ENCODE data around the gene PLCL2. TPM values are rescaled to one million over a fixed set of nuclear protein-coding genes. Genes with fewer than 3 reads are reported as not detected.

Gene PLCL2
- total RNA-seq, 2 donors from 2014 or later, result 5.3 to 14.5 TPM

DNA sequence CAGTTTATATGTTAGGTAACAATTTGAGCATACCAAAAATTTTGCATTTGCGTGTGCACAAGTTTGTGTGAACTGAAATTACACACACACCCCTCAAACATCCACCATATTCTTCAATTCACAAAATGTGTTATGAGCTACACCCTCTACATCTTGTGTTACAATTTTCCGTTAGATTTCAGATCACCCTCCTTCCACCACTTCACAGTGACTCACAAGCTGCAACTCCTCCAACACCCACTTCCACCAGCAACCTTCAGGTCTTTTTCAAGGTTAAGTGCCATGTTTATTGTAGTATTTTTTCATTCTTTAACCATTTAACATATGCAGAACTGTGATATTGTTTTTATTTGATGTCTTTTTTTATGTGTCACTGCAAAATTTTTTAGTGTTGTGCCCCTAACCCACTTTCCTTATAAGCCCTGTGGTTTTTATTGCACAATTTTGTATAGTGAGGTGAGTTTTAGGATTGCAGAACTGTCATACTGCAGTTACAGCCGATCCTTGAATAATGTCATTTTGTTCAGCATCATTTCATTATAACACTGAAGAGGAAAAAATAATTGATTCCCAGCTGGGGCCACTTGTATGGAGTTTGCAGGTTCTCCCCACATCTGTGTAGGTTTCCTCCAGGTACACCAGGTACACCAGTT, 148.9 kb downstream of the PLCL2 start:
- Histone ChIP-seq H3K27me3 (replicated peaks; ENCODE audit: insufficient read depth) (no peaks in the 10 kb centered on the region), H3K9me3 (no peaks in the 10 kb centered on the region), H3K4me1 (replicated peaks) (no peaks in the 10 kb centered on the region), H3K27ac (no peak overlapping the region), H3K4me3 (no peak overlapping the region), H3K36me3 (no peaks in the 10 kb centered on the region)
- intact Hi-C loops (cut with DNase I), result loop anchor here (5.0 to 10.0 kb wide), 2 partner anchors 201 to 431 kb away; no protein-coding TSS in a partner anchor
- DNase-seq (ENCODE audit: low spot score), result no peak
- WGBS, result 80% methylated on average over 3 of the region's 3 CpGs
- TF ChIP-seq POLR2A (IDR thresholded peaks at IDR 0.05) (no peak), POLR2AphosphoS5 (IDR thresholded peaks at IDR 0.05) (no peak)
- TF ChIP-seq, protein P1, sequence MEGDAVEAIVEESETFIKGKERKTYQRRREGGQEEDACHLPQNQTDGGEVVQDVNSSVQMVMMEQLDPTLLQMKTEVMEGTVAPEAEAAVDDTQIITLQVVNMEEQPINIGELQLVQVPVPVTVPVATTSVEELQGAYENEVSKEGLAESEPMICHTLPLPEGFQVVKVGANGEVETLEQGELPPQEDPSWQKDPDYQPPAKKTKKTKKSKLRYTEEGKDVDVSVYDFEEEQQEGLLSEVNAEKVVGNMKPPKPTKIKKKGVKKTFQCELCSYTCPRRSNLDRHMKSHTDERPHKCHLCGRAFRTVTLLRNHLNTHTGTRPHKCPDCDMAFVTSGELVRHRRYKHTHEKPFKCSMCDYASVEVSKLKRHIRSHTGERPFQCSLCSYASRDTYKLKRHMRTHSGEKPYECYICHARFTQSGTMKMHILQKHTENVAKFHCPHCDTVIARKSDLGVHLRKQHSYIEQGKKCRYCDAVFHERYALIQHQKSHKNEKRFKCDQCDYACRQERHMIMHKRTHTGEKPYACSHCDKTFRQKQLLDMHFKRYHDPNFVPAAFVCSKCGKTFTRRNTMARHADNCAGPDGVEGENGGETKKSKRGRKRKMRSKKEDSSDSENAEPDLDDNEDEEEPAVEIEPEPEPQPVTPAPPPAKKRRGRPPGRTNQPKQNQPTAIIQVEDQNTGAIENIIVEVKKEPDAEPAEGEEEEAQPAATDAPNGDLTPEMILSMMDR (IDR thresholded peaks at IDR 0.05), result no peak

DNA sequence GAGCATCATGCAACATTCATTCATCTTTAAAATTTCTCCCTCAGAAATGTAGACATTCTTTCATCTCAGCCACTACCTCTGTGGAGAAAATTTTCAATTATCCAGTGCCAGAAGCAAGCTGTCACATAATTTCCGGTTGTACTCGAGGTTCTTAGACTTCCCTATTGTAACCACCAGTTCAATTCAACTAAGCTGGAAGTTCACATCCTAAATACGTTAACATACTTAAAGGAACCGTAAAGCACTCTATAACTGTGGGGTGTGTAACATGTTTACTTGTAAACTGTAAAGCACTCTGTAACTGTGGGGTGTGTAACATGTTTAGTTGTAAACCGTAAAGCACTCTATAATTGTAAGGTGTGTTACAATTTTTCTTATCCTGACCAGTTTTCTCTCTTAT, 150.3 kb downstream of the PLCL2 start:
- H3K4me3 ChIP-seq, result no peak overlapping the region
- no peaks in the 10 kb centered on the region for H3K4me1 ChIP-seq (replicated peaks)
- H3K27me3 ChIP-seq (replicated peaks; ENCODE audit: insufficient read depth), result no peaks in the 10 kb centered on the region
- no peaks in the 10 kb centered on the region for H3K9me3 ChIP-seq
- no peak for TF ChIP-seq POLR2A (IDR thresholded peaks at IDR 0.05)
- no peak for TF ChIP-seq POLR2AphosphoS5 (IDR thresholded peaks at IDR 0.05)
- TF ChIP-seq, protein P1 (IDR thresholded peaks at IDR 0.05), result no peak
- H3K36me3 ChIP-seq, result no peaks in the 10 kb centered on the region
- intact Hi-C loops (cut with DNase I), result loop anchor here (10.0 kb wide), 1 partner anchor 200 kb away; no protein-coding TSS in a partner anchor
- no peak overlapping the region for H3K27ac ChIP-seq
- WGBS, result 83% methylated on average over 5 of the region's 5 CpGs
- DNase-seq (ENCODE audit: low spot score), result no peak

DNA sequence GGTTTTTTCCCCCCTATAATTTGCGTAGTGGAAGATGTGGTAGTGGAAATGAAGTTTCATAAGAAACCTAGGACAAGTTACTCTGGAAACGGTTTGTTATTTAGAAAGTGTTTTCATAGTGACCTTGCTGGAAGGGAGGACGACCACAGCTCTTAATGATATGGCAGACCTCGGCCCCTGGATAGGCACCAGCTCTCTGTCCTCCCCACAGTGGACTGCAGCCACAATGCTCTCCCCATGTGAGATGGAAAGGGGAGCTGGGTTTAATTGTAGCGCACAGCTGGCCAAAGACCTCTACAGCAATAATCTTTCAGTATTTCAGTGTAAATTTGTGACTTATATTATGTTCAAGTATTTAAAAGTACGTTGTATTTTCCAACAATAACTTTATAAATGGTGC, 151.2 kb downstream of the PLCL2 start:
- TF ChIP-seq, protein P1 (IDR thresholded peaks at IDR 0.05), result no peak
- TF ChIP-seq POLR2A (IDR thresholded peaks at IDR 0.05) (no peak), POLR2AphosphoS5 (IDR thresholded peaks at IDR 0.05) (no peak)
- H3K36me3 ChIP-seq, result no peaks in the 10 kb centered on the region
- 82% methylated on average over 6 of the region's 6 CpGs for WGBS
- H3K4me1 ChIP-seq (replicated peaks), result no peaks in the 10 kb centered on the region
- H3K27me3 ChIP-seq (replicated peaks; ENCODE audit: insufficient read depth), result no peaks in the 10 kb centered on the region
- intact Hi-C loops (cut with DNase I), result loop anchor here (10.0 kb wide), 1 partner anchor 199 kb away; no protein-coding TSS in a partner anchor
- no peak for DNase-seq (ENCODE audit: low spot score)
- H3K27ac ChIP-seq, result no peak overlapping the region
- H3K4me3 ChIP-seq, result no peak overlapping the region
- H3K9me3 ChIP-seq, result no peaks in the 10 kb centered on the region

DNA sequence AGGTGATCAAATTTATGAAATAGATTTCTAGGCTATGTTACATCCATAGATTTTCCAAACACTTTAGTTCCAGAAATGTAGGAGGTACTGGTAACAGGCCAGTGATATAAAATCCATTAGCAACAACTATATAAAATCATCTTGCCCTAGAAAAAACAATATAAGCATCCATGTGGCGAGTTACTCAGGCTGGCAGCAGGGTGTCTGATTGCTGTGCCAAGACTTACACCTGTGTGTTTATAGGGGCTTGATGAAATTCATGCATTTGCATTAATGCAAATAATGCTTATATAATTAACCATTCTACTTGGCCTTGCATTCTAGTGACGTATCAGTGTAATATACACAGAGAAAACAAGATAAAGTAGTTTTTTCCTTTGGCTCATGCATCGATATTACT, 153.4 kb downstream of the PLCL2 start:
- WGBS, result 95% methylated on average over 3 of the region's 3 CpGs
- no peak overlapping the region for H3K27ac ChIP-seq
- no peaks in the 10 kb centered on the region for H3K27me3 ChIP-seq (replicated peaks; ENCODE audit: insufficient read depth)
- H3K36me3 ChIP-seq, result no peaks in the 10 kb centered on the region
- H3K4me3 ChIP-seq, result no peak overlapping the region
- TF ChIP-seq POLR2A (IDR thresholded peaks at IDR 0.05) (no peak), POLR2AphosphoS5 (IDR thresholded peaks at IDR 0.05) (no peak)
- H3K9me3 ChIP-seq, result no peaks in the 10 kb centered on the region
- H3K4me1 ChIP-seq (replicated peaks), result no peaks in the 10 kb centered on the region
- no peak for DNase-seq (ENCODE audit: low spot score)
- intact Hi-C loops (cut with DNase I), result loop anchor here (10.0 kb wide), 1 partner anchor 197 kb away; no protein-coding TSS in a partner anchor

DNA sequence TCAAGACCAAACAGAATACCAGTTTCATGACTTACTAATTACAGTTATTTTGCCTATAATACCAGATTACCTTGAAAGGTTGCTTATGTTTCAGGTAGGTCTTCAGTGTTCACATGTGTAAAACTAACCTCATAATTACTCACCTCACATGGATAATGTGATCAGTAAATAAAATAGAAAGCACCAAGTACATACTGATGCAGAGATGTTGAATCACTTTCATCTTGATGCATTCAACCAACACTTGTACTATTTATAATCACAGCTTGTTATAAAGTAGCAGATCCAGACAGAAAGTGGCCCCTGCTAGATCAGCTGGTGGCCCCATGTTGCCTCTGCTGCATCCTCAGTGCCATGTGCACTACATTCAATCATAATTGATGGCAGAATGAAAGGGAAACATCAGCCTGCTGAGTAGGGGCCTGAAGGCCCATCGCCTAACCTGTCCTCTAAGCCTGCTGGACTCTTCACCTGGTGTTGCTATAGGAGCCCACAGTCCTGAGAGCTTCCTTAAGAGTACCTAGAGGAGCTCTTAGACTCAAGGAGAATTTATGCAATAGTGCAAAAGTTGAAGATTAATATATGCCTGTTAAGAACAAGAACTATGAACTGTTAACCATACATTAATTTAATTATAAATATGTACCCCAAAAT, 154.3 kb downstream of the PLCL2 start:
- Histone ChIP-seq H3K4me1 (replicated peaks) (no peaks in the 10 kb centered on the region), H3K27ac (no peak overlapping the region), H3K27me3 (replicated peaks; ENCODE audit: insufficient read depth) (no peaks in the 10 kb centered on the region), H3K36me3 (no peaks in the 10 kb centered on the region), H3K4me3 (no peak overlapping the region), H3K9me3 (no peaks in the 10 kb centered on the region)
- TF ChIP-seq POLR2AphosphoS5 (IDR thresholded peaks at IDR 0.05) (no peak), POLR2A (IDR thresholded peaks at IDR 0.05) (no peak)
- TF ChIP-seq, protein P1 (IDR thresholded peaks at IDR 0.05), result no peak
- intact Hi-C loops (cut with DNase I), result loop anchor here (10.0 kb wide), 1 partner anchor 196 kb away; no protein-coding TSS in a partner anchor
- WGBS, result 100% methylated on average over 1 of the region's 1 CpG
- DNase-seq (ENCODE audit: low spot score), result no peak

Measured in prostate gland (tissue), 2 donors.